ENCODE data around the gene BNIPL.
A peak's percentile ranks its signal among the peaks of the same experiment; 100 is the strongest.

BNIPL gene

GRCh38 chr1:151059109-151060006 lies 23.0 kb downstream of the BNIPL start, which contains the start of gene CDC42SE1:
Gene CDC42SE1, minus strand, starts transcription at chr1:151059622. Its CDS starts 3,892 bp downstream, at chr1:151055730.
- peak; percentile 77 for DNase-seq

GRCh38 chr1:151060007-151060656 lies 23.7 kb downstream of the BNIPL start, which contains the start of gene MLLT11:
Gene MLLT11, plus strand, starts transcription at chr1:151060397. Its CDS starts 6,828 bp downstream, at chr1:151067225.
- peak; percentile 54 for DNase-seq

GRCh38 chr1:151060657-151061421 lies 24.5 kb downstream of the BNIPL start:
- DNase-seq, result no peak

GRCh38 chr1:151061704-151062103 lies 25.3 kb downstream of the BNIPL start:
- no peak for DNase-seq

GRCh38 chr1:151062741-151063371 lies 26.5 kb downstream of the BNIPL start:
- peak; percentile 82 for DNase-seq

- DNase-seq, result no peak
Observed at GRCh38 chr1:151065089-151065645, 28.8 kb downstream of the BNIPL start.

- no peak for DNase-seq
Observed at GRCh38 chr1:151067185-151067584, 30.8 kb downstream of the BNIPL start.

GRCh38 chr1:151069103-151069486 lies 32.7 kb downstream of the BNIPL start:
- no peak for DNase-seq

- peak; percentile 96 for DNase-seq
Observed at GRCh38 chr1:151070474-151071276, 34.3 kb downstream of the BNIPL start, which contains the start of gene GABPB2. Gene GABPB2, plus strand, starts transcription at chr1:151070761. Its CDS starts 17,429 bp downstream, at chr1:151088190.

- DNase-seq, result no peak
Observed at GRCh38 chr1:151072224-151072623, 35.8 kb downstream of the BNIPL start.

GRCh38 chr1:151085953-151086559 lies 49.7 kb downstream of the BNIPL start:
- DNase-seq, result no peak

All from HCEC 1CT (cell line).